Measurements from ENCODE around the gene ARL8B. TPM values are rescaled to one million over a fixed set of nuclear protein-coding genes. Genes with fewer than 3 reads are reported as not detected.

The ARL8B gene
- total RNA-seq, 2 donors from 2014 or later = 32.8 to 52.6 TPM

DNA sequence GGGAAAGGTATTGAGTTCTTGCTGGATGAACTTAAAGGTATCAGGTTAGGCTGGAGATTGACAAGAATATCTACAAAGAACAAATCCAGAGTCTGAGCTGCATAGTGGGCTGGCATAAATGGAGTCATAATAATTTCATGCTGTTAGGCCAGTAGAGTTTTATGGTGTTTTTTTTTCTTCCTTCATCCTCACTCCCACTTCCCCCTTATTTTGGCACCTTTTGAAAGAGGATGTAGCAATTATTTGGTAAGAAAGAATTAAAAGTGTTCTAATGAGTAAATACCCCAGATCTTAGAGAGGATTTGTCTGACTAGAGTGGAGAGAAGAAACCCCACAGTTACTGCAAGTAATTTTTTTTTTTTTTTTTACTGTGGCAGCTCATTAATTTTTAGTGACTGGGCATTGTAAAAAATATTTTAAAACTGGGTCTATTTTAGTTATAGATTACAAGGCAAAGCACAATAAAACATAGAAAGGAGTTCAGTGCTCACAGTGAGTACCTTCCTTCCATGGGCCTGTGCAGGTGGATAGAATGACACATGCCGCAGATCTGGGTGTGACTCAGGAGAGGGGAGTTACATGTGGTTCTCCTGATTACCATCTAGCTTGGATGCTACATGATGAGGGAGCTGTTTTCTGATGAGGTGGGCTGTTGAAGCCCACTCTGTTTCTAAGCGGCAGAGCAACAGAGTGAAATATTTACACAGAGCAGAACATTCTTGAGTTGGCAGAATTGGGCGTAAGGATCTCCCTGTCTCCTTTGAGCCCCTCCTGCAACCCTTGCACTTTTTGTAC lies 70.7 kb downstream of the ARL8B start:
- no peaks in the 10 kb centered on the region for H3K36me3 ChIP-seq
- no peak overlapping the region for H3K4me3 ChIP-seq
- H3K4me1 ChIP-seq (ENCODE audit: control insufficient read depth in 1 of 2, low read depth in 2 of 2) = peaks cover 15 to 42% of the 10 kb centered on the region in 2 donors
- no peak for TF ChIP-seq CTCF (IDR thresholded peaks at IDR 0.05)
- ATAC-seq (ENCODE audit: insufficient number of reproducible peaks, low FRiP score, low read depth) (no peak), DNase-seq (ENCODE audit: low spot score) (no peak)
- H3K9me3 ChIP-seq = no peaks in the 10 kb centered on the region
- H3K27me3 ChIP-seq (replicated peaks; ENCODE audit: insufficient read depth) = no peaks in the 10 kb centered on the region
- no peak overlapping the region for H3K27ac ChIP-seq

GRCh38 chr3:5194341-5194740 lies 72.2 kb downstream of the ARL8B start:
- Histone ChIP-seq H3K27me3 (replicated peaks; ENCODE audit: insufficient read depth) (no peaks in the 10 kb centered on the region), H3K27ac (peak overlapping the region in 1 of 2 donors; percentile 14), H3K4me1 (ENCODE audit: control insufficient read depth in 1 of 2, low read depth in 2 of 2) (peaks cover 10 to 34% of the 10 kb centered on the region in 2 donors), H3K4me3 (no peak overlapping the region), H3K36me3 (no peaks in the 10 kb centered on the region), H3K9me3 (no peaks in the 10 kb centered on the region)
- ATAC-seq (ENCODE audit: insufficient number of reproducible peaks, low FRiP score, low read depth) = no peak
- no peak for TF ChIP-seq CTCF (IDR thresholded peaks at IDR 0.05)
- DNase-seq (ENCODE audit: low spot score) = no peak

DNA sequence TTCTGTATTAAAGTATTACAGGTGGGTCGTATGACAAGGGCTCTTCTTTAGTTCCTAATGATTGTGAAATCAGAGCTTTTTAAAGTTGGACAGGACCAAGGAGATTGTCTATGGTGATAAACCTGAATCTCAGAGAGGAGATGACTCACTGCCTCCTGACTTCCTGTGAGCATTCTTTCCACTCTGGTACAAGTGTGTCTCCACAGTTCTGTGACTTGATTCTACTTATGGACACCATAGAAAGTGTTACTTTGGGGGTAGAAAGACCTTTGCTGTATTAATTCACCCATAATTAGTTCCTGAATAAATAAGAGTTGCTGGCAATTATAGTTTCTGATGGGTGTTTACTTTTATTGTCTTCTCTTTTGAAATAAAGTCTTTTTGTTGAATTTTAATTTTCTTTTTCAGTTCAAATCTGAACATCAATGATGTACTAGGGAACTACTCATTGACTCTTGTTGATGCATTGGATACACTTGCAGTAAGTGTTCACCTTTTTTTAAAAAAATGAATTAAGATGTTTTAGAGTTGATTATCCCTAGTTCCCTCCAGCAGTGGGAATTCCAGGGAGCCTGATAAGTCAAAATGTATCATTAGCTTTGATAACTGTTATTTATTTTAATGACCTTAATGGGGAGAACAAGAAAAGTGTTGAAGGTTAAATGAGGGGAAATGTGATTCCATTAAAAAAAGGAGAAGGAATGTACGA lies 72.9 kb downstream of the ARL8B start:
- H3K36me3 ChIP-seq = no peaks in the 10 kb centered on the region
- no peaks in the 10 kb centered on the region for H3K27me3 ChIP-seq (replicated peaks; ENCODE audit: insufficient read depth)
- no peaks in the 10 kb centered on the region for H3K9me3 ChIP-seq
- DNase-seq (ENCODE audit: low spot score) (no peak), ATAC-seq (ENCODE audit: insufficient number of reproducible peaks, low FRiP score, low read depth) (peak; percentile 58)
- H3K4me3 ChIP-seq = no peak overlapping the region
- H3K27ac ChIP-seq = peak overlapping the region in 1 of 2 donors; percentile 14
- peaks cover 10 to 28% of the 10 kb centered on the region in 2 donors for H3K4me1 ChIP-seq (ENCODE audit: control insufficient read depth in 1 of 2, low read depth in 2 of 2)
- TF ChIP-seq CTCF (IDR thresholded peaks at IDR 0.05) = no peak

DNA sequence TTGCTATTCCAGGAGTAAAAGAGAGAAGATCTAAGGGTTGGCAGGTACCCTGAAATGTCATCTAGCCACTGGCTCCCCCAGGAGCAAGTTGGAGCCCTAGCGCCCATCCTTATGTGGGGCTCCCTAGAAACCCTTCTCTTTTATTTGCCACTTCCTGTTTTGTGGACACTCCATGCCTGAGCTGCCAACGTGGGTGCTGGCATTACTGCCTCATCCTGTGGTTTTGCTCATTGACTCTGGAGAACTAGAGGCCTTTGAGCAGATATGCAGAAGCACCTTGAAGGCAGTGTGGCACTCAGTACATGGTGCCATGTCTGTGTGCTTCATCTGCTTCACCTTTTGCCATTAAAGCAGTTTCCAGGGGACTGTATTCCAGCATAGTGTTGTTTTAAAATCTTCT lies 73.5 kb downstream of the ARL8B start:
- no peaks in the 10 kb centered on the region for H3K27me3 ChIP-seq (replicated peaks; ENCODE audit: insufficient read depth)
- ATAC-seq (ENCODE audit: insufficient number of reproducible peaks, low FRiP score, low read depth) (no peak), DNase-seq (ENCODE audit: low spot score) (no peak)
- no peak overlapping the region for H3K4me3 ChIP-seq
- peaks cover 7 to 21% of the 10 kb centered on the region in 2 donors for H3K4me1 ChIP-seq (ENCODE audit: control insufficient read depth in 1 of 2, low read depth in 2 of 2)
- TF ChIP-seq CTCF (IDR thresholded peaks at IDR 0.05) = no peak
- H3K9me3 ChIP-seq = no peaks in the 10 kb centered on the region
- no peaks in the 10 kb centered on the region for H3K36me3 ChIP-seq
- H3K27ac ChIP-seq = peak overlapping the region in 1 of 2 donors; percentile 14

GRCh38 chr3:5197022-5197421 lies 74.9 kb downstream of the ARL8B start:
- peaks cover 6% of the 10 kb centered on the region for H3K36me3 ChIP-seq
- no peaks in the 10 kb centered on the region for H3K27me3 ChIP-seq (replicated peaks; ENCODE audit: insufficient read depth)
- no peaks in the 10 kb centered on the region for H3K9me3 ChIP-seq
- H3K4me1 ChIP-seq (ENCODE audit: control insufficient read depth in 1 of 2, low read depth in 2 of 2) = peaks cover 7 to 21% of the 10 kb centered on the region in 2 donors
- no peak overlapping the region for H3K4me3 ChIP-seq
- TF ChIP-seq CTCF (IDR thresholded peaks at IDR 0.05) = no peak
- no peak for DNase-seq (ENCODE audit: low spot score)
- ATAC-seq (ENCODE audit: insufficient number of reproducible peaks, low FRiP score, low read depth) = no peak
- no peak overlapping the region for H3K27ac ChIP-seq

All from thoracic aorta (tissue), 2 donors.